ENCODE measurements around the gene TMTC1.

GRCh38 chr12:29706311-29706710 is 77.4 kb downstream of the TMTC1 start:
- no peak for TF ChIP-seq POLR2AphosphoS5 (IDR thresholded peaks at IDR 0.05; ENCODE audit: control insufficient read depth, insufficient read depth, low read depth, low read length)
- no peak for TF ChIP-seq CREB1 (IDR thresholded peaks at IDR 0.05)
- TF ChIP-seq CREB1 (CRISPR knock-in tag; IDR thresholded peaks at IDR 0.05) = no peak
- no peak for TF ChIP-seq REST (IDR thresholded peaks at IDR 0.05; ENCODE audit: borderline replicate concordance)
- TF ChIP-seq REST (CRISPR knock-in tag; IDR thresholded peaks at IDR 0.05; ENCODE audit: low read depth) = no peak

Measured in K562 (cell line).